K562 (cell line): ENCODE measurements around the gene PRELID1.

Experiments used
- CBX5 ChIP-seq: IDR thresholded peaks from 2 replicates; pipeline ENCODE4 v1.6.1; 2014; ENCODE audit warnings: low read depth, borderline replicate concordance
- CCAR2 ChIP-seq: fragments of 200-400 bp; formaldehyde crosslinking; IDR thresholded peaks from 2 replicates; pipeline ENCODE4 v1.6.1; 2017; ENCODE audit warnings: mild to moderate bottlenecking, low read depth, low read length
- HNRNPLL ChIP-seq: fragments of 200-400 bp; formaldehyde crosslinking; IDR thresholded peaks from 2 replicates; pipeline ENCODE4 v1.6.1; 2017; ENCODE audit warnings: low read length, low read depth, mild to moderate bottlenecking; ENCODE audit not compliant: poor library complexity, severe bottlenecking
- NFRKB ChIP-seq: fragments of 450-650 bp; IDR thresholded peaks from 2 replicates; pipeline ENCODE4 v1.6.1; 2016; ENCODE audit warnings: low read depth
- PTRF ChIP-seq: fragments of 450-650 bp; IDR thresholded peaks from 2 replicates; pipeline ENCODE4 v1.6.1; 2016; ENCODE audit warnings: mild to moderate bottlenecking, missing genetic modification characterization, missing compliant biosample characterization
- SRSF9 ChIP-seq: fragments of 200-400 bp; formaldehyde crosslinking; IDR thresholded peaks from 2 replicates; pipeline ENCODE4 v1.6.1; 2017; ENCODE audit warnings: low read depth, low read length, borderline replicate concordance
- ZBTB7A ChIP-seq: IDR thresholded peaks from 2 replicates; pipeline ENCODE4 v1.6.1; 2011; ENCODE audit warnings: low read depth, mild to moderate bottlenecking, low read length, moderate library complexity, borderline replicate concordance; ENCODE audit not compliant: control insufficient read depth
- TF ChIP-seq, protein P1 (sequence below), 3 experiments: IDR thresholded peaks in 2 of 3; conservative IDR thresholded peaks in 1 of 3; 2 replicates each; pipeline ENCODE4 v1.5.1; 2011 to 2012; ENCODE audit warnings: low read length in 3 of 3, mild to moderate bottlenecking in 3 of 3, control low read depth in 2 of 3, improper control_type of control experiment in 1 of 3, inconsistent platforms in 1 of 3, low read depth in 1 of 3, mixed read lengths in 1 of 3, moderate library complexity in 1 of 3; ENCODE audit not compliant: insufficient read depth in 2 of 3

DNA sequence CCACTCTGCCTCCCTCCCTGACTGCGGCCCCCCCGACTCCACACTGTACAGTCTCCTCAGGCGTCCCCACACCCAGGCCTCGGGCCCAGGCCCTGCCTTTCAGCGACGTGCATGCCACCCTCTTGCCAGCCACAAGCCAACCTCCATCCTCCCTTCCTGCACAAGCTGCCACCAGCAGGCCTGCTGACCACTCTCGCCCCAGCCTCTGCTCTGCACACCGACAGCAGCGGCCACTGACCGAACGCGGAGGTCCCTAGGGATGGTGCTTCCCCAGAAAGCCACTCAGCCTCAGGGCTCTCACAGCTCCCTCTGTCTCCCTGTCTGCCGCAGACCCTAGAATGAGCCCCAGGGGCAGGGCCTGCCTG lies 29.3 kb downstream of the PRELID1 start:
- TF ChIP-seq CCAR2 (no peak), PTRF (tag) (no peak), CBX5 (no peak), ZBTB7A (no peak), SRSF9 (no peak), HNRNPLL (no peak), NFRKB (no peak)
- TF ChIP-seq, protein P1, sequence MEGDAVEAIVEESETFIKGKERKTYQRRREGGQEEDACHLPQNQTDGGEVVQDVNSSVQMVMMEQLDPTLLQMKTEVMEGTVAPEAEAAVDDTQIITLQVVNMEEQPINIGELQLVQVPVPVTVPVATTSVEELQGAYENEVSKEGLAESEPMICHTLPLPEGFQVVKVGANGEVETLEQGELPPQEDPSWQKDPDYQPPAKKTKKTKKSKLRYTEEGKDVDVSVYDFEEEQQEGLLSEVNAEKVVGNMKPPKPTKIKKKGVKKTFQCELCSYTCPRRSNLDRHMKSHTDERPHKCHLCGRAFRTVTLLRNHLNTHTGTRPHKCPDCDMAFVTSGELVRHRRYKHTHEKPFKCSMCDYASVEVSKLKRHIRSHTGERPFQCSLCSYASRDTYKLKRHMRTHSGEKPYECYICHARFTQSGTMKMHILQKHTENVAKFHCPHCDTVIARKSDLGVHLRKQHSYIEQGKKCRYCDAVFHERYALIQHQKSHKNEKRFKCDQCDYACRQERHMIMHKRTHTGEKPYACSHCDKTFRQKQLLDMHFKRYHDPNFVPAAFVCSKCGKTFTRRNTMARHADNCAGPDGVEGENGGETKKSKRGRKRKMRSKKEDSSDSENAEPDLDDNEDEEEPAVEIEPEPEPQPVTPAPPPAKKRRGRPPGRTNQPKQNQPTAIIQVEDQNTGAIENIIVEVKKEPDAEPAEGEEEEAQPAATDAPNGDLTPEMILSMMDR (IDR thresholded peaks at IDR 0.05 in 2 of 3, conservative IDR thresholded peaks at IDR 0.05 in 1 of 3; ENCODE audit: insufficient read depth in 2 of 3, low read depth in 1 of 3, low read length in 3 of 3) = no peak
